CD4-positive, alpha-beta T cell (primary cell): ENCODE measurements around the gene LRRC25. TPM values are rescaled to one million over a fixed set of nuclear protein-coding genes. Genes with fewer than 3 reads are reported as not detected.
"Not testable (repeated sequence)": the region's sequence is repeated elsewhere in the genome, so short reads cannot be mapped to it uniquely, and the experiment has no call there.

Source experiments
- ATAC-seq: fragments of 200-7000 bp; cut with Tn5 transposase; one replicate; pipeline ENCODE4 v1.10.0; 2022; ENCODE audit warnings: mild to moderate bottlenecking; ENCODE audit not compliant: poor library complexity
- CTCF ChIA-PET: fragments of 350-600 bp; sonication (Branson Sonifier 250); formaldehyde crosslinking; loops from one replicate; lab custom pipeline; 2021; ENCODE audit warnings: antibody characterized with exemption, inconsistent platforms; lab: Charles Lee
- POLR2A ChIA-PET: fragments of 350-600 bp; sonication (Branson Sonifier 250); formaldehyde crosslinking; loops from one replicate; lab custom pipeline; 2021; ENCODE audit warnings: antibody characterized with exemption, inconsistent platforms; lab: Charles Lee
- DNase-seq, 14 experiments: peaks; one replicate each; pipeline ENCODE4 v3.0.0-alpha.2; 2013 to 2020; ENCODE audit warnings: mixed read lengths in 2 of 14
- H3K27ac ChIP-seq, 2 donors: one replicate each; pipeline versions ENCODE4 v1.5.1 to v1.7.0; 2013; ENCODE audit warnings: low read length in 2 of 2, low read depth in 1 of 2, mild to moderate bottlenecking in 1 of 2
- H3K27me3 ChIP-seq, 2 experiments: 1 replicate in 1 of 2; 2 replicates in 1 of 2; pipeline versions ENCODE4 v1.6.1 to v1.7.0; 2013; ENCODE audit warnings: low read length in 2 of 2, control low read depth in 1 of 2, mild to moderate bottlenecking in 1 of 2, moderate library complexity in 1 of 2; ENCODE audit not compliant: insufficient read depth in 2 of 2, control insufficient read depth in 1 of 2
- H3K36me3 ChIP-seq: one replicate; pipeline ENCODE4 v1.6.1; 2013; ENCODE audit warnings: low read length, control low read depth; ENCODE audit not compliant: insufficient read depth
- H3K4me1 ChIP-seq: one replicate; pipeline ENCODE4 v1.6.1; 2013; ENCODE audit warnings: low read length, control low read depth; ENCODE audit not compliant: insufficient read depth
- H3K4me3 ChIP-seq: one replicate; pipeline ENCODE4 v1.5.1; 2013; ENCODE audit warnings: mild to moderate bottlenecking, low read length, moderate library complexity
- H3K9me3 ChIP-seq, 2 experiments: 1 replicate in 1 of 2; 2 replicates in 1 of 2; pipeline versions ENCODE4 v1.6.1 to v1.7.0; 2013; ENCODE audit warnings: low read length in 2 of 2, mild to moderate bottlenecking in 2 of 2, control low read depth in 1 of 2, moderate library complexity in 1 of 2; ENCODE audit not compliant: control insufficient read depth in 1 of 2, insufficient read depth in 1 of 2
- H3K27ac Mint-ChIP-seq: one replicate; pipeline ENCODE4 v1.8.0; 2020; ENCODE audit warnings: mixed read lengths
- H3K27me3 Mint-ChIP-seq: one replicate; pipeline ENCODE4 v1.8.0; 2021; ENCODE audit warnings: mixed read lengths
- H3K36me3 Mint-ChIP-seq: one replicate; pipeline ENCODE4 v1.8.0; 2021; ENCODE audit warnings: low read depth, mixed read lengths
- H3K4me1 Mint-ChIP-seq: one replicate; pipeline ENCODE4 v1.8.0; 2021; ENCODE audit warnings: low read depth, mixed read lengths
- H3K4me3 Mint-ChIP-seq: one replicate; pipeline ENCODE4 v1.8.0; 2020; ENCODE audit warnings: mild to moderate bottlenecking, mixed read lengths
- H3K9me3 Mint-ChIP-seq: one replicate; pipeline ENCODE4 v1.8.0; 2020; ENCODE audit warnings: mixed read lengths
- intact Hi-C, 2 experiments: fragments of 100-400 bp; cut with DNase I in 1 of 2; cut with micrococcal nuclease in 1 of 2; formaldehyde crosslinking; loops; one replicate each; pipeline versions ENCODE4 v1.15.1 to v1.9.0; 2023 to 2025; cut with DNase I, micrococcal nuclease
- total RNA-seq, 174 experiments: library from RNA in 2 of 174; stranded (reverse) in 2 of 174; gene quantifications; one replicate each; pipeline ENCODE4 v1.2.3 and lab custom pipeline; 2021 to 2026
- TF ChIP-seq, protein P1 (sequence below): fragments of 200-600 bp; IDR thresholded peaks from one replicate; pipeline ENCODE4 v1.8.0; 2022; ENCODE audit warnings: antibody characterized with exemption, mild to moderate bottlenecking

Gene LRRC25
- total RNA-seq, 2 experiments from 2014 or later, result 0.82 to 0.92 TPM

DNA sequence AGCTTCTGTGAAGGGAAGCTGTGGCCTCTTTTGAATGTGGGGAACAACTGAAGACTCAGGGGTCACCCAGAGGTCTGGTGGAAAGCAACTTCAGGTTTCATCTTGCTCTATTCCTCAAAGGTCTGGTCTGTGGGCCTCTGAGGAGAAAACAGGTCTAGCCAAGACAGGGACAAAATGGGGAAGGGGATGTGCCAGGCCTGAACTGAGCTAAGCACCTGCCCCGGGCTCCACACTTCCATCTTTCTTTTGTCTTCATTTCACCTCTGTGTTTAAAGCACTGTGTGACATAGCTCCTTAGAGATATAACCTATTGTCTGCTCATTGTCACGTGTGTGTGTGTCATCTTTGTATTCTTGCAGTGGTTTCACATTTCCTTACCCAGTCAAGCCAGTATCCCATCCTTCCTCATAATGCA, 31.4 kb downstream of the LRRC25 start:
- intact Hi-C loops, result no loop called here
- POLR2A ChIA-PET, result interaction anchor here (1.5 kb wide), 1 partner anchor 173 kb away, joined by 3 read pairs; the partner anchor contains the start of gene MPV17L2

DNA sequence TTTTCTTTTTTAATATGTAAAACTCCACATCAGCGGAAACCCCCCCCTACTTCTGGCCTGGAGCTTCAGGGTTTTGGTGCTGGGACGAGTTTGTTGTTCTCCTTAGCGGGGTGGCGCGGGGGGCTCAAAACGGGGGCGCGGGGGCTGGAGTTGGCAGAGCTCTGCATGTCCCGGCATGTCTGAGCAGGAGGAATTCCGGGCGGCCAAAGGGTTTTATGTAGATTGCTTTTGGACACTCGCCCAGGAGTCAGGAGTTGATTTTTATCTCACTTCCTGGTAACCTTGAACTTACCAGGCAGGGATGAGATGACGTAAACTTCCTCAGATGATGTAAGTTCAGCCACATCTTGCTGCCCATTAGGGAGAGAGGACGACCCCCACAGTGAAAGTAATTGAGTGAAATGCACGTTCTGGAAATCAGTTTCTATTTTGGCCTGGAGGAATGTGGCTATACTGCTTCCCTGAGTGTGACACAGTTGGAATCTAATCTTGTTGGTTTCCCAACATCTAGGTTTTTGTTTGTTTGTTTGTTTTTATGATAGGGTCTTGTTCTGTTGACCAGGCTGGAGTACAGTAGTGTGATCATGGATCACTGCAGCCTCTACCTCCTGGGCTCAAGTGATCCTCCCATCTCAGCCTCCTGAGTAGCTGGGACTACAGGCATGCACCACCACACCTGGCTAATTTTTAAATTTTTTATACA, 32.4 kb downstream of the LRRC25 start:
- POLR2A ChIA-PET, result interaction anchor here (1.5 kb wide), 1 partner anchor 172 kb away, joined by 3 read pairs; the partner anchor contains the start of gene MPV17L2
- no peak overlapping the region for H3K4me3 ChIP-seq
- no peak for ATAC-seq

More for the DNA sequence above, 31.4 kb downstream of the LRRC25 start:
- CTCF ChIA-PET, result no interaction called here
- ATAC-seq, result no peak
- TF ChIP-seq, protein P1, sequence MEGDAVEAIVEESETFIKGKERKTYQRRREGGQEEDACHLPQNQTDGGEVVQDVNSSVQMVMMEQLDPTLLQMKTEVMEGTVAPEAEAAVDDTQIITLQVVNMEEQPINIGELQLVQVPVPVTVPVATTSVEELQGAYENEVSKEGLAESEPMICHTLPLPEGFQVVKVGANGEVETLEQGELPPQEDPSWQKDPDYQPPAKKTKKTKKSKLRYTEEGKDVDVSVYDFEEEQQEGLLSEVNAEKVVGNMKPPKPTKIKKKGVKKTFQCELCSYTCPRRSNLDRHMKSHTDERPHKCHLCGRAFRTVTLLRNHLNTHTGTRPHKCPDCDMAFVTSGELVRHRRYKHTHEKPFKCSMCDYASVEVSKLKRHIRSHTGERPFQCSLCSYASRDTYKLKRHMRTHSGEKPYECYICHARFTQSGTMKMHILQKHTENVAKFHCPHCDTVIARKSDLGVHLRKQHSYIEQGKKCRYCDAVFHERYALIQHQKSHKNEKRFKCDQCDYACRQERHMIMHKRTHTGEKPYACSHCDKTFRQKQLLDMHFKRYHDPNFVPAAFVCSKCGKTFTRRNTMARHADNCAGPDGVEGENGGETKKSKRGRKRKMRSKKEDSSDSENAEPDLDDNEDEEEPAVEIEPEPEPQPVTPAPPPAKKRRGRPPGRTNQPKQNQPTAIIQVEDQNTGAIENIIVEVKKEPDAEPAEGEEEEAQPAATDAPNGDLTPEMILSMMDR, result no peak
- H3K27me3 Mint-ChIP-seq, result no peaks in the 10 kb centered on the region
- no peaks in the 10 kb centered on the region for H3K4me1 ChIP-seq
- peaks cover 0 to 10% of the 10 kb centered on the region in 2 experiments for H3K9me3 ChIP-seq
- H3K4me3 Mint-ChIP-seq, result no peak overlapping the region
- H3K4me1 Mint-ChIP-seq, result no peaks in the 10 kb centered on the region
- no peak overlapping the region for H3K27ac Mint-ChIP-seq
- H3K27ac ChIP-seq, result no peak overlapping the region
- peaks cover 28% of the 10 kb centered on the region for H3K36me3 ChIP-seq
- no peaks in the 10 kb centered on the region for H3K27me3 ChIP-seq
- H3K9me3 Mint-ChIP-seq, result no peaks in the 10 kb centered on the region
- peaks cover 42% of the 10 kb centered on the region for H3K36me3 Mint-ChIP-seq
- no peak for DNase-seq
- H3K4me3 ChIP-seq, result no peak overlapping the region

DNA sequence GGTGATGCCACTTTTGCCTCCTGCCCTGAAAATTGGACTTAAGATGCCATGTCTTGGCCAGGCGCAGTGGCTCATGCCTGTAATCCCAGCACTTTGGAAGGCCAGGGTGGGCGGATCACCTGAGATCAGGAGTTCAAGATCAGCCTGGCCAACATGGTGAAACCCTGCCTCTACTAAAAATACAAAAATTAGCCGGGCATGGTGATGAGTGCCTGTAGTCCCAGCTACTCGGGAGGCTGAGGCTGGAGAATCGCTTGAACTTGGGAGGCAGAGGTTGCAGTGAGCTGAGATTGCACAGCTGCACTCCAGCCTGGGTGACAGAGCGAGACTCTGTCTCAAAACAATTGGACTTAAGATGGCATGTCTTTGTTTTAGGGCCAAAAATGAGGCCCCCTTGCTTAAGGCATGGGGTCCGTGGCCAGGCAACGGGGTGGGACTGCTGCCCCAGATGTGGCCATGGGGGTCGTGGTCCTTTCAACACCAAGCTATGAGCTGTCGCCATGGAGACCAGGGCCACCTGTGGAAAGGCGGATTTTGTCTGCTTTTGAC, 33.1 kb downstream of the LRRC25 start:
- H3K4me1 Mint-ChIP-seq, H3K4me3 Mint-ChIP-seq, H3K27ac Mint-ChIP-seq, POLR2A ChIA-PET, H3K9me3 Mint-ChIP-seq, H3K27ac ChIP-seq, intact Hi-C loops, DNase-seq, H3K4me1 ChIP-seq, H3K9me3 ChIP-seq, H3K4me3 ChIP-seq, H3K27me3 ChIP-seq, CTCF ChIA-PET, H3K27me3 Mint-ChIP-seq, ATAC-seq: not testable (repeated sequence)
- peaks cover 35% of the 10 kb centered on the region for H3K36me3 ChIP-seq
- peaks cover 50% of the 10 kb centered on the region for H3K36me3 Mint-ChIP-seq

More for the DNA sequence above, 32.4 kb downstream of the LRRC25 start:
- no peaks in the 10 kb centered on the region for H3K27me3 Mint-ChIP-seq
- peak in 1 of 14 experiments; percentile 34 for DNase-seq
- intact Hi-C loops, result no loop called here
- H3K36me3 Mint-ChIP-seq, result peaks cover 44% of the 10 kb centered on the region
- no peak overlapping the region for H3K27ac Mint-ChIP-seq
- H3K9me3 Mint-ChIP-seq, result no peaks in the 10 kb centered on the region
- Histone ChIP-seq H3K4me1 (no peaks in the 10 kb centered on the region), H3K36me3 (peaks cover 31% of the 10 kb centered on the region), H3K9me3 (peaks cover 0 to 10% of the 10 kb centered on the region in 2 experiments), H3K27me3 (no peaks in the 10 kb centered on the region), H3K27ac (no peak overlapping the region)
- CTCF ChIA-PET, result no interaction called here
- TF ChIP-seq, protein P1, result no peak
- H3K4me1 Mint-ChIP-seq, result no peaks in the 10 kb centered on the region
- no peak overlapping the region for H3K4me3 Mint-ChIP-seq
